SHP77 (cell line): ENCODE measurements around the gene MRPS9.

Experiments used
- DNase-seq, 2 experiments: peaks; one replicate each; lab custom pipeline; 2025; lab: John Stamatoyannopoulos, UW

Gene MRPS9

DNA sequence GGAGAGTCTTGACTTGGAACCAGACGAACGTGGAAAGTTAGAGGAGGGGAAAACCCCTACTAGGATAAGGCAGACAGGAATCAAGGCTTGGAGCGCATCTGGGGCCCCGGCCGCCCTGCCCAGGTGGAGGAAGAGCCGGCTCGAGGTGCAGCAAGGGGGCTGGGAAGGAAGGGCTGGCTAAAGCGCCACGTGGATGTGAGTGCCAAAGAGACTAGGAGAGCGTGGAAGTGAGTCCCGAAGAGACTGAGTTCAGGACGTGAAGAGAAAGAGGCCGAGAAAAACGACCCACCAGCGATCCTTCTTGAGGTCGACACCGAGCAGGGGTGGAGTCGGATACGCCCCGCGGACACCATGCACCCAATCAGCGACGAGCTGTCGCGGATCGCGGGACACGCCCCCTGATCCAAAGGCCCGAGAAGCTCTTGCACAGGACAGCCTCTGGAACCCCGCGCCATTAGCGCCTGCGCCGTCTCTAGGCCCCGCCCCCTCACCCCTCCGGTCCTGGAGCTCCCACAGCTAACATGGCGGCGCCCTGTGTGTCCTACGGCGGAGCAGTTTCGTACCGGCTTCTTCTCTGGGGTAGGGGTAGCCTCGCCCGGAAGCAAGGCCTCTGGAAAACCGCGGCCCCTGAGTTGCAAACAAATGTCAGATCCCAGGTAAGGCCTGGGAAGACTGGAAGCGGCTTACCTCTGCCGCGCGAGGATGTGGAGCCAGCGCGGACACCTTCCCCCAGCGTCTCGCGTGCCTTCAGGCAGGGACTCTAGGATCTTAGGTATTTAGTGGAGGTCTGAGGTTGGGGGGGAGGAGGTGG is at the start of gene MRPS9:
TSS of gene MRPS9 (plus strand) at position 498 of the 811 bp plus-strand sequence. CDS start at position 522, 24 bp downstream.
- peak; percentile 94 to 95 for DNase-seq

DNA sequence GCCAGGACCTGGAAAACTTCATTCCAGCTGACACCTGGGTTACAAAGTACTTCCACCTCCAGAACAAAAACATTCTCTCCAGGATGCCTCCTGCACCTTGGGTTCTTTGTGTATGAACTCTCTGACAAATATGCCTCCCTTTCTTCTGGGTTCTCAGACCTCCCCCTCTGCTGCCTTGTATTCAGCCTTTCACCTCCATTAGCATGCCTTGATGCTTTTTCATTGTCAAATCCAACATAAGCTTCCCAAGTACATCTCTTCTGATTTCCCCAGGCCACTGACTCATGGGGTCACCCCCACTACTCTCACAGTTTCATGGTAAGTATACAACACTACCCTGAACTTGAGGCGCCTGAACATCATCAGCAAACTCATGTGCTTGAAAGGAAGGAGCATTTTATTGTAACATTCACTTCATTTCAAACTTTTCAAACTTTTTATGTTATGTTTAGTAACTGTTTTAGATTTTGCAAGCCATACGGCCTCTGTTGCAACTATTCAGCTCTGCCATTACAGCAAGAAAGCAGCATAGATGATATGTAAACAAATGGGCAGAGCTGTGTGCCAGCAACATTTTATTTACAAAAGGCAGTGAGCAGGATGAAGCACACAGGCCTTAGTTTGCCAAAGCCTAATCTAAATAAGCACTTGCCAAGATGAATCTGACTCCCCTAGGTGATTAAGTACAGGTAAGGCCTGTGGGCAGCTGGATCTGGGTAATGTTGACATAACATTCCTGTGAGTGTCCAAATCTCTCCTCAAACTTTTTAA is 32.5 kb upstream of the MRPS9 start:
- no peak for DNase-seq

GRCh38 chr2:105007367-105007766 is 30.5 kb upstream of the MRPS9 start:
- DNase-seq = no peak

DNA sequence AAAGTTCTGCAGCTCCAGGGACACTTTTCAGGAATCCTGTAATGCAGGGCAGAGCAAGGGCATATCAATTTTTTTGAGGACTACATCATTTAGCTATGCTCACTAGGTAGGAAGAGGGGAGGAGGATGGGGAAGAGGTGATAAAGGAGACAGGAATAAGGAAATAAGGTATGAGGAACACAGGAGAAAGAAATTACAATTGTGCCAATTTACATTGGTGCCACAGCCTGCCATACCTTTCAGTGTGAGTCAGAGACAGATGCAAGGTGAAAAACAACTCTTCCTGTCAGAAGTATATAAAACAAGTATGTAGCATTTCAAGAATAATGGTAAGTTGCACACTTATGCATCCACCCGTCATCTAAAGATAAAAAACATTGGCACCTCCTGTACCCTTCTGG is 5.4 kb upstream of the MRPS9 start:
- no peak for DNase-seq

DNA sequence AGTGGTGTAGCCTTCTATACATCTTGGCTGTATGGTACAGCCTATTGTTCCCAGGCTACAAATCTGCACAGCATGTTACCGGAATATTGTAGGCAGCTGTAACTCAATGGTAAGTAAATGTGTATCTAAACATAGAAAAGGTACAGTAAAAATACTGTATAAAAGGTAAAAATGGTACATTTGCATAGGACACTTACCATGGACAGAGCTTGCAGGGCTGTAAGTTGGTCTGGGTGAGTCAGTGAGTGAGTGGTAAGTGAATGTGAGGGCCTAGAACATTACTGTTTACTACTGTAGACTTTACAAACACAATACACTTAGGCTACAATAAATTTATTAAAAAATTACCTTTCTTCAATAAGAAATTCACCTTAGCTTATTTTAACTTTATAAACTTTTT is 3.7 kb upstream of the MRPS9 start:
- DNase-seq = no peak

DNA sequence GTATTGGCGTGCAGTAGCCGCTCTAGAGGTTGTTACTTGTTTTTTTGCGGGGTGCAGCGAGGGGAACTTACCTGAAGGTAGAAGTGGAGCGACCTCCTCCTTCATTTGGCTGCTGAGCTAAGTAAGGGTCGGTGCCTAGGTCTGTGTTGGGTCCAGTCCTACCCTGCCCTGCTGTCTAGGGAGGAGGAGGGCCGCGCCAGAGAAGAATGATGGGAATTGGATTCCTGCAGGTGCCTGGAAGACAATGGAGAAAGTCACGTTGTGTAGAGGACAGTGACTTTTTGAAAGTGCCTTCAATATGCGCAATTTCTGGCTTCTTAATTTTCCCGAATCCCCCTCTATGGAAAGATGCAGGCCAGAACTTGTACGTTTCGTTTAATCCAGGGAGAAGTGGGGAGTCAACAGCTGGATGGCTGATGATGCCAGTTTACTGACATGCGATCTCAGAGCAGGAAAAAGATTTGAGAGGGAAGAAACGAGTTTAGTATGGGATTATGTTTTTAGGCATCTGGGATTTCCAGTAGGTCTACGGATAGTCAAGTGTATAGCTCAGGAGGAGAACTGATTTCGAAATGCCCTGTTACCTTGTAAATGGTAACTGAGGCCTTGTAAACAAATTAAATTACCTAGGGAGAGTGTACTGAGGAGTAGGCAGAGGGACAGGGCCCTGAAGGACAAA is 653 bp downstream of the MRPS9 start:
- peak in 1 of 2 experiments; percentile 40 for DNase-seq

GRCh38 chr2:105039559-105039958 is 1.7 kb downstream of the MRPS9 start:
- no peak for DNase-seq

DNA sequence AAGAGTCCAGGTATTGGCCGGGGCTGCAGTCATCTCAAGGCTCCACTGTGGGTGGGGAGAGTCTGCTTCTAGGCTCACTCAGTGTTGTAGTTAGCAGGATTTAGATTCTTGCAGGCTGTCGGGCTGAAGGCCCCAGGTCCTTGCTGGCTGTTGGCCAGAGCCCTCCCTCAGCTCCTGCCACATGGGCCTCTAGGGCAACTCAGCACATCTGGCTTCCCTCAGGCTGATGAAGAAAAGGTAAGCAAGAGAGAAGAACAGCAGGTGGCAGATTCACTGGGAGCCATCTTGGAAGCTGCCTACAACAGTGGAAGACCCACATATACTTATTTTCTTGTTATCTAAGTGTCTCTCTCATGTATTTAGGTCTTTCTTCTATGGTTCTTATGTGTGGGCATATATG is 4.3 kb downstream of the MRPS9 start:
- DNase-seq = no peak

DNA sequence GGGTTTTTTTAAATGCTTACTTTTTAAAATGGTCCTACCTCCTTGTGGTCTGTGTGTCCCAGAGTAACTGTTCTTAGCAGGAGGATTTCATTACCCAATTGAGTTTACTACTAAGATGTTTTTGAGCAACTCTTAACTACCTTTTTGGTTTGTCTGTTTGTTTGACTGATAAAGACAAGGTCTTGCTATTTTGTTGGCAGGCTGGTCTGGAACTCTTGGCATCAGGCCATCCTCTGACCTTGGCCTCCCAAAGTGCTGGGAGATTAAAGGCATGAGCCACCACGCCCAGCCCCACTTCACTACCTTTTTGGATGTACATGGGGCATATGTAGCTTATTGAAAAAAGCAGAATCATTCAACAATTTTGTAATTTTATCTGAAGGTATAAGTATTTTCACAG is 14.9 kb downstream of the MRPS9 start:
- DNase-seq = no peak

- DNase-seq = no peak
Observed at GRCh38 chr2:105055613-105056012, 17.7 kb downstream of the MRPS9 start.

- DNase-seq = no peak
Observed at GRCh38 chr2:105056245-105056644, 18.4 kb downstream of the MRPS9 start.

DNA sequence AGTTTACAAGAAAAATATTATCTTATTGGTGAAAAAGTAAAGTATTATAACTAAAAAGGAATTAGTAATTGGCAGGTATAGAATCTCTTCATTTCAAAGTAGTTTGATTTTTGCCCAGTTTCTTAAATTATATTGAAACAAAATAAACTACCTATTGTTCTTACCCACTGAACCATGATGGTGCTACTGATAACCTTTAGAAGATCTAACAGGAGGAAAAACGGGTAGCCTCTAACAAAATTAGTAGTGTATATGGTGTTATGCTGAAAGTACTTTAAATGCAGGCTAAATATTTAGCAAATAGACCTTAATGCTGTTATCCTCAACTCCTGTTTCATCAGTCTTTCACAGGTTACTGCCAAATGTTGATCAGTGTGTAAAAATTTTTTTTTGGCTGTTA is 19.1 kb downstream of the MRPS9 start:
- no peak for DNase-seq

DNA sequence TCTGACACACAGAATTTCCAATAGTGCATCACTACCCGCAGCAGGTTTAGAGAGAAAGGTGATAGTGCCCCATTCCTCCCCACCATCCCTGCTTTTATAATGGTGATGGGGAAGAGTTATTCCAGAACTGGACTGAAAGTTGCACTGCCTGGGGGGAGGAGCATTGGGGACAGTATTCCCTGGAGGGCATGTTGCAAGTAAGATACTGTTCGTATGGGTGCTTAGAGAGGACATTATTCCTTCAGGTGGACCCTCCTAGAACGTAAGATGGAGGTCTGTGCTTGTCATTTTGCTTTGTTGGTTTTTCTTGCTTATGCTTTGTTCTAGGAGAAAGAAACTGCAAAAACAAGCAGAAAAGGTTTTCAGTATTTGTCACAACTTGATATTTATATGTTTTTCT is 23.7 kb downstream of the MRPS9 start:
- no peak for DNase-seq

- DNase-seq = no peak
Observed at GRCh38 chr2:105062158-105062557, 24.3 kb downstream of the MRPS9 start.

DNA sequence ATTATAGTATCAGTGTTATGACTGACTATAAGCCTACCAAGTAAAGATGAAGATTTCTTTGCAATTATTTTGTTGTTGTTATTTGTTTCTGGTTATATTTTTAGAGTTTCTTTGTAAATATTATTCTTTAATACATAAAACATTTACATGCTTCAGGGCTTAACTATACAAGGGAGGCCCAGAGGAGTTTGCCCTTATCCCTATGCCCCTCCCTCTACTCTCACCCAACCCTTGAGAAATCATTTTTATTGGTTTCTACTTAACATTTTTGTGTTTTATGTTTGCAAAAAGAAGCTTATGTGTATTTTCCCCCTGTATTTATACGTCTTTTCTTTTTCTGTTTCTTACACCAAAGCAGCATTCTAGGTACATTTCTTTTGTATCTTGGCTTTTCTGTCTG is 30.5 kb downstream of the MRPS9 start:
- no peak for DNase-seq

DNA sequence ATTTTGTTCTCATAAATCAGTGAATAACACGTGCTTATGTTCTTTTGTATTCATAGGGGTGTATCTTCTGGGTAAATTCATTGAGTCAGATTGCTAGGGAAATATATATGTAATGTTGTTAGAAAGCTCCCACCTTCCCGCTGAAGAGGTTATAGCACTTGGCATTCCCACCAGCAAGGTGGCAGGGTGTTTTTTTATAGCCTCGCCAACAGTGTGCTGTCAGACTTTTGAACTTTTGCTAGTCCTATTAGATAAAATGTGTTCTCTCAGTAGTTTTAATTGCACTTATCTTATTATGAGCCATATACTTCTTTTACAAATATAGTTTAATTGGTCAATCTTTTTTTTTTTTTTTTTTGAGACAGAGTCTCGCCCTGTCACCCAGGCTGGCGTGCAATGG is 31.0 kb downstream of the MRPS9 start:
- no peak for DNase-seq

GRCh38 chr2:105070010-105070865 is 32.4 kb downstream of the MRPS9 start:
- no peak for DNase-seq

DNA sequence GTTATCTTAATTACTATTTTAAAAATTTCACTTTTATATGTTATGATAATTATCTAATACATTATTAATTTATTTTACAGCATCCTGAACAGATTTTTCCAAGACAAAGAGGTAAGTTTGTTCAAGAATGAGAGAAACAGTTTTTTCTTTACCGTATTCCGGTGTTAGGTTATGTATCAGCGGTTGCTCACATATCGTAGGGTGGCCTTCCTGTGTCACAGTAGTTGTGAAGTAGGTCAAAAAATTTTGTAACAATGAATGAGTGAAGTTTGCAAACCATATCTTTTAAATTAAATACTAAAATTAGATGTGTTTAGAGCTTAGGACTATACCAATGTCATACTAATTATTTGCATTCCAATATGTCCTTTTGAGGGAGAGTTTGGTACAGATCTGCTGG is 33.5 kb downstream of the MRPS9 start:
- DNase-seq = no peak

- DNase-seq = no peak
Observed at GRCh38 chr2:105072039-105072438, 34.2 kb downstream of the MRPS9 start.

DNA sequence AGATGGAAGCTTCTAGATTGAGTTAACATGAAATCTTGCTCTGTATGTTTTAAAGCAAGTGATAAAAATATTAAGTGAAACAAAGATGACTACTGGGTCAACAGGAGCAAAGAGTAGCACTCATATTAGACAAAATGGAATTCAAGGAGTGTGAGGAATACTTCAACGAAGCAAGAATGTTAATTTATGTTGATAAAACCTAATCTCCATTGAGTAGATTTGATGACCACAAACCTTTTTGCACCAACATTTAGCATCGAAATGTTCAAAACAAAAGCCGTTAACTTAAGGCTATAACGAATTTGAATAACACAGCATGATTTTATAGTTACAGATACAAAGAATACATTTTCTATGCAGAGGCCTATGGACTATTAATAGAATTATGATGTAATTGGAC is 35.7 kb downstream of the MRPS9 start:
- no peak for DNase-seq

- DNase-seq = no peak
Observed at GRCh38 chr2:105076121-105076520, 38.3 kb downstream of the MRPS9 start.
